ES-I3 (cell line): Measurements from ENCODE around the gene STK32B.
"Not testable (repeated sequence)": the region's sequence is repeated elsewhere in the genome, so short reads cannot be mapped to it uniquely, and the experiment has no call there.

Source experiments
- H3K36me3 ChIP-seq: 2 replicates; pipeline ENCODE4 v1.6.1; 2013; ENCODE audit warnings: mild to moderate bottlenecking, low read length, control low read depth, moderate library complexity; ENCODE audit not compliant: insufficient read depth
- H3K4me1 ChIP-seq: 2 replicates; pipeline ENCODE4 v1.6.1; 2013; ENCODE audit warnings: mild to moderate bottlenecking, control low read depth, low read length; ENCODE audit not compliant: insufficient read depth
- H3K9ac ChIP-seq: 2 replicates; pipeline ENCODE4 v1.6.1; 2013; ENCODE audit warnings: low read depth, mild to moderate bottlenecking, low read length, moderate library complexity
- H3K9me3 ChIP-seq: 2 replicates; pipeline ENCODE4 v1.6.1; 2013; ENCODE audit warnings: mild to moderate bottlenecking, low read length, moderate library complexity; ENCODE audit not compliant: control insufficient read depth, insufficient read depth

The STK32B gene

DNA sequence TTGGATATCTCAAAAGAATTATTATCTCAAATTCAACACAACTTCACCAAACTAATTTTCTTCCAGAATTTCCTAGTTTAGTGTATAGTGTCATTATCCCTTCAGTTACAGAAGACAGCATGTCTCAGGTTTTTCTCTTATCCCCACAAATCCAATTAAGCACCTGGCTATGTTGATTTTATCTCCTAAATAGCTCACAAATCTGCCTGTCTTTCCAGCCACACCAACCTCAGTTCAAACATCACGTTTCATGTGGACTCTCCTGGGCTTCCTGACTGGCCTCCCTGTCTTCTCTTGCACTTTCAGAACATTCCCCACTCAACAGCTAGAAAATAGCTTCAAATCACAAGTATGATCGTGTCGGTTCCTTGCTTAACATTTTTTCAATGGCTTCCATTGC lies 14.8 kb downstream of the STK32B start:
- Histone ChIP-seq H3K4me1 (no peaks in the 10 kb centered on the region), H3K9me3 (0 out of 2 replicates have a peak, but pooled peaks cover 3% of the 10 kb centered on the region), H3K36me3 (no peaks in the 10 kb centered on the region), H3K9ac (no peak overlapping the region)

DNA sequence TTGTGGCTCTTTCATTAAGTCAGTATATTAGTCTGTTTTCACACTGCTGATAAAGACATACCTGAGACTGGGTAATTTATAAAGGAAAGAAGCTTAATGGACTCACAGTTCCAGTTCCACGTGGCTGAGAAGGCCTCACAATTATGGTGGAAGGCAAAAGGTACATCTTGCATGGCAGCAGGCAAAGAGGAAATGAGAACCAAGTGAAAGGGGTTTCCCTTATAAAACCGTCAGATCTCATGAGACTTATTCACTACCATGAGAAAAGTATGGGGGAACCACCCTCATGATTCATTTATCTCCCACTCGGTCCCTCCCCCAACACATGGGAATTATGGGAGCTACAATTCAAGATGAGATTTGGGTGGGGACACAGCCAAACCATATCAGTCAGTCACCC lies 15.7 kb downstream of the STK32B start:
- not testable (repeated sequence) for H3K9me3 ChIP-seq, H3K9ac ChIP-seq, H3K36me3 ChIP-seq, H3K4me1 ChIP-seq

GRCh38 chr4:5067908-5068307 lies 16.6 kb downstream of the STK32B start:
- 0 out of 2 replicates have a peak, but pooled peaks cover 3% of the 10 kb centered on the region for H3K9me3 ChIP-seq
- peaks cover 4% of the 10 kb centered on the region; the same call in 1 of the 2 replicates for H3K4me1 ChIP-seq
- H3K9ac ChIP-seq = no peak overlapping the region
- no peaks in the 10 kb centered on the region for H3K36me3 ChIP-seq

DNA sequence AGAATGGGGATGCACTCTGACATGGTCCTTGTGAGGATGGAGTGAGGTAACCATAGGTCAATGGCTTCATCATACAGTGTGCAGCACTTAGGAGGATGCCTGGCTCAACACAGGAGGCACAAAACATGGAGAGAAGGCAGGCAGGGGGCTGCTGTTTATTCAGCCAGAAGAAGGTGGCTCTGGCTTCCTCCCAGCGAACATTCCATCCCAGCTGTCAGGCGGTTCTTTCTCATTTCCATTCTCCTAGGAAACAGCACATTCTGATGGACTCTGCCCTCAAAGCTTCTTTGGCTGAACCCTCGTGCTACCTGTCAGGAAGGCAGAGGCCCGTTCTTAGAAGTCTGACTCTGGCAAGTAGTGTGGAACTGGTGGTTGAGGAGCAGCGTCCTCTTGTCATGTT lies 18.6 kb downstream of the STK32B start:
- Histone ChIP-seq H3K4me1 (peaks cover 4% of the 10 kb centered on the region; the same call in 1 of the 2 replicates), H3K9me3 (0 out of 2 replicates have a peak, but pooled peaks cover 3% of the 10 kb centered on the region), H3K9ac (no peak overlapping the region), H3K36me3 (no peaks in the 10 kb centered on the region)

GRCh38 chr4:5072948-5073347 lies 21.7 kb downstream of the STK32B start:
- Histone ChIP-seq H3K4me1 (peaks cover 4% of the 10 kb centered on the region; the same call in 1 of the 2 replicates), H3K9me3 (0 out of 2 replicates have a peak, but pooled peaks cover 3% of the 10 kb centered on the region), H3K36me3 (no peaks in the 10 kb centered on the region), H3K9ac (no peak overlapping the region)

DNA sequence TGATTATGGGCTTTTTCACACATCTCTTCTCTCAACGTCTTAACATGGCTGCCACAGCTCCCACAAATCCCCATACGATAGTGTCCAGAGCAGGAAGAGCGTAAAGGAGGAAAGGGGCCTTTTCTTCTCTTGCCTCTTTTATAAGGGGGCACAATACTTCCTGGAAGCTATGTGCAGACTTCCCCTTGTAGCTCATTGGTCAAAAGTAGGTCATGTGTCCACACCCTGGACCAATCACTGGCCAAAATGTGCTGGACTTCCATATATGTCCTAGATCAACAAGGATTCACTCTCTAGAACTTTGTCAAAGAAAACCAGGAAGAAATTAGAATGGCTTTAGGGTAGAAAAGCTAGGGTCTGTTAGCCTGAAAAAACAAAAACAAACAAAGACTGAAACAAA lies 26.7 kb downstream of the STK32B start:
- Histone ChIP-seq H3K9ac (no peak overlapping the region), H3K4me1 (no peaks in the 10 kb centered on the region), H3K9me3 (no peaks in the 10 kb centered on the region)

DNA sequence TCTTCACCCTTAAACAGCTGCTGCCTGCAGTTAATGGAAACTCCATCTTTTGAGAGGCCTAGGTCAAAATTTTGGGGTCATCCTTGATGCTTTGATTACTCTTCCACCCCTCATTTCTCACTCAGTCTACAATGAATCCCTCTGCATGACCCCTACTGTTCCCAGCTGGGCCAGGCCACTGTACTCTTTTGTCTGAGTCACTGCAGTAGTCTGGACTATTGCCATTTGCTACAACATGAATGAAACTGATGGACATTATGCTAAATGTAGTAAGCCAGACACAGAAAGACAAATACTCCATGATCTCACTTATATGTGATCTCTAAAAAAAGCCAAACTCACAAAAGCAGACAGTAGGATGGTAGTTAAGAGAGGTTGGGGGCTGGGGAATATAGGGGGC lies 28.3 kb downstream of the STK32B start:
- no peaks in the 10 kb centered on the region for H3K4me1 ChIP-seq
- H3K36me3 ChIP-seq = no peaks in the 10 kb centered on the region
- H3K9ac ChIP-seq = no peak overlapping the region
- H3K9me3 ChIP-seq = no peaks in the 10 kb centered on the region

More for the DNA sequence above, 26.7 kb downstream of the STK32B start:
- no peaks in the 10 kb centered on the region for H3K36me3 ChIP-seq

GRCh38 chr4:5081441-5081999 lies 30.2 kb downstream of the STK32B start:
- no peak overlapping the region for H3K9ac ChIP-seq
- no peaks in the 10 kb centered on the region for H3K4me1 ChIP-seq
- no peaks in the 10 kb centered on the region for H3K9me3 ChIP-seq
- no peaks in the 10 kb centered on the region for H3K36me3 ChIP-seq

GRCh38 chr4:5082376-5082775 lies 31.1 kb downstream of the STK32B start:
- no peak overlapping the region for H3K9ac ChIP-seq
- H3K9me3 ChIP-seq = peaks cover 2% of the 10 kb centered on the region; the same call in 1 of the 2 replicates
- H3K36me3 ChIP-seq = no peaks in the 10 kb centered on the region
- no peaks in the 10 kb centered on the region for H3K4me1 ChIP-seq

GRCh38 chr4:5084911-5085475 lies 33.7 kb downstream of the STK32B start:
- Histone ChIP-seq H3K9ac (no peak overlapping the region), H3K9me3 (peaks cover 2% of the 10 kb centered on the region; the same call in 1 of the 2 replicates), H3K4me1 (no peaks in the 10 kb centered on the region), H3K36me3 (no peaks in the 10 kb centered on the region)

GRCh38 chr4:5086535-5086934 lies 35.3 kb downstream of the STK32B start:
- H3K9ac ChIP-seq = no peak overlapping the region
- H3K4me1 ChIP-seq = no peaks in the 10 kb centered on the region
- peaks cover 2% of the 10 kb centered on the region; the same call in 1 of the 2 replicates for H3K9me3 ChIP-seq
- H3K36me3 ChIP-seq = no peaks in the 10 kb centered on the region

- Histone ChIP-seq H3K9me3 (0 out of 2 replicates have a peak, but pooled peaks cover 4% of the 10 kb centered on the region), H3K4me1 (no peaks in the 10 kb centered on the region), H3K36me3 (no peaks in the 10 kb centered on the region)
These were observed 45.0 kb downstream of the STK32B start for GRCh38 chr4:5096261-5096660.

GRCh38 chr4:5098176-5098575 lies 46.9 kb downstream of the STK32B start:
- H3K9me3 ChIP-seq = 0 out of 2 replicates have a peak, but pooled peaks cover 4% of the 10 kb centered on the region
- H3K36me3 ChIP-seq = no peaks in the 10 kb centered on the region
- no peak overlapping the region for H3K9ac ChIP-seq
- no peaks in the 10 kb centered on the region for H3K4me1 ChIP-seq

More at GRCh38 chr4:5096261-5096660, 45.0 kb downstream of the STK32B start:
- no peak overlapping the region for H3K9ac ChIP-seq

- Histone ChIP-seq H3K36me3 (no peaks in the 10 kb centered on the region), H3K9ac (no peak overlapping the region), H3K9me3 (0 out of 2 replicates have a peak, but pooled peaks cover 4% of the 10 kb centered on the region), H3K4me1 (no peaks in the 10 kb centered on the region)
These were observed 49.1 kb downstream of the STK32B start for GRCh38 chr4:5100336-5100735.

DNA sequence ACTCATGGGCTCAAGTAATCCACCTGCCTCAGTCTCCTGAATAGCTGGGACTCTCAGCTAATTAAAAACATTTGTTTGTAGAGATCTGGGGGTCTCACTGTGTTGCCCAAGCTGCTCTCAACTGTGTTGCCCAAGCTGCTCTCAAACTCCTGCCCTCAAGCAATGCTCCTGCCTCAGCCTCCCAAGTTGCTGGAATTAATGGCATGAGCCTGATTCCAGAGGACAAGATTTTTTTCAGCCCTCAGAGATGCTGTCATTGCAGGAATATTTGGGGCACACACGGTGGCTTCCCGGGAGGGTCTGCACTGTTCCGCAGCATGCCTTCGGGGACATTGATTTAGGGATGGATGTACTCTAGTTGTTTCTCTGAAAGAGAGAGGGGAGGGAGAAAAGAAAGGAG lies 49.7 kb downstream of the STK32B start:
- no peak overlapping the region for H3K9ac ChIP-seq
- no peaks in the 10 kb centered on the region for H3K4me1 ChIP-seq
- 0 out of 2 replicates have a peak, but pooled peaks cover 4% of the 10 kb centered on the region for H3K9me3 ChIP-seq
- H3K36me3 ChIP-seq = no peaks in the 10 kb centered on the region
